Stimulated activated CD8-positive, alpha-beta memory T cell treated with anti-CD3 and anti-CD28 coated beads, Interleukin-15, amount 100 ng/mL, for 24 hours (primary cell): ENCODE measurements around the gene MIGA2.
"Not testable (repeated sequence)": the region's sequence is repeated elsewhere in the genome, so short reads cannot be mapped to it uniquely, and the experiment has no call there.

Experiments used
- DNase-seq: peaks from one replicate; pipeline ENCODE4 v3.0.0-alpha.2; 2020; ENCODE audit warnings: low read depth

MIGA2 gene

DNA sequence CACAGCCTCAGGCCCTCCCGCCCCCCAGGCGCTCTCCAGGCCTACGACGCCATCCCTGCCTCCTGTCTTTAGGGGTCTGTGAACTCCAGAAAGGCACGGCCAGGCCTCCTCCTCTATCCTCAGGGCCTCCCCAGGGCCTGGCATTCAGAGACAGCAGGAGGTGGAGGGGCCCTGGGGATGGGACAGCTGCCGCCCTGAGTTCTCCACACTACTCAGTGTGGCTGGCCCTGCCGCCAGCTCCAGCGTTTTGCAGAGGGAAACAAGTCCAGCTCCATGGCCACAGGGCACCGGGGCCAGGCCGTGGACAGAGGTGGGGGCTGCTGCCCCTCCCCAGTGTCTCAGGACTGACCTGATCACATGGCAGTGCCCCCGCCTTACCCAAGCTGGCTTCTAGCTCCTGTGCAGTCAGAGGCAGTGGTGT, 24.7 kb upstream of the MIGA2 start:
- no peak for DNase-seq

DNA sequence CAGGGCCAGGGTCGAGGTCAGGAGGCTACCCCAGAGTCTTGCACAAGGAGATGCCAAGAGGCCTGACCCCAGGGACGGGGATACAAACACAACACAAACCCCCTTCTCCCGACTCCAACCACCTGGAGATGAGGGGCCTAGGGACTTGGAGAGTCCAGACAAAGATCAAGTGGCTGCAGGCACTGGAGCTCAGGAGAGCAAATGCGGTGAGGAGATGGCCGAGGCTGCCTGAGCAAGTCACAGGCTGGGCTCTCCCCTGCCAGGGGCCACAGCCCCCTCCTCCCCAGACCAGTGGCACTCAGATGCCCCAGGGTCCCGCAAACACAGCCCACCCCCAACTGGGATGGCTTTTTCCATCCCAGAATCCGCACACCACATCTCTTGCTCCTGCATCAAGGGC, 24.1 kb upstream of the MIGA2 start:
- no peak for DNase-seq

DNA sequence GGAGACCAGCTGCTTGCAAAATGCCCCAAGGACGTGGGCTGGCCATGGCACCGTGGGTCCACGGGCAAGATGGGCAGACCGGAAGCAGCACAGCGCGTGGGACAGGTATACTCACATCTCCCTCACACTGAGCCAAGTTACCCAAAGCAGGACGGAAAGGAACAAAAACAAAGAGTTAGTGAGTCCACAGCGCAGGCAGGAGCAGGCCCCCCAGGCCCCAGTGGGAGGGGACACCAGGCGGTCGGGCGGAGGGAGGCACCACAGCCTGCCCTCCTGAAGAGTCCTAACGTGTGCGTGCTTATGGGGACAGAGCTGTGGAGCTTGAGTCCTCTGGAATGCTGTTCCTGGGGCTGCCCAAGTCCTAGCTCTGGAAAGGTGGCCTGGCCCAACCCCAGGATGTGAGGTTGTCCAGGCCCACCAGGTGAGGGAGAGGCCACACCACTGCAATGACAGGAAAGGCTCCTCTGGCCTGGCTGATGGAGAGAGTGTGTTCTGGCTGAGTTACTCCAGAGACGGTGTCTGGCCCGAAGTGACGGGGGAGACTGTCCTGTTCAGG, 23.5 kb upstream of the MIGA2 start:
- no peak for DNase-seq

DNA sequence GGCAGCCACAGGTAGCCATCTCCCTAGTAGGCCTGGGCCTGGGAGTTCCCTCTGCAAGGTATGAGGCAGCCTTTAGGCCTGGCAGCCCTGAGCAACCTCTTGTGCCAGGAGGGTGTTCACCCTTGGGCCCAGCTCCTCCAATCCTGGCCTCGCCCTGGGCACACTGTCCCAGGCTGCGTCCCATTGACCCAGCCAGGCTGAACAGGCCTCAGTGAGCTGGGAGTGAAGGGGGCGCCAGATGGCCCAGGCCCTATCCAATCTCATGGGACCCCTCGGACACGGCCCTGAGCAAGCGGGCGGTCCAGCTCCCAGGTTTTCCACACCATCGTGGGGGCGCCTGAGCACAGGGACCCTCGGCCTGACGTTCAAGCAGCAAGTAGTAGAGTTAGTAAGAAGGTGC, 22.8 kb upstream of the MIGA2 start:
- DNase-seq: no peak

DNA sequence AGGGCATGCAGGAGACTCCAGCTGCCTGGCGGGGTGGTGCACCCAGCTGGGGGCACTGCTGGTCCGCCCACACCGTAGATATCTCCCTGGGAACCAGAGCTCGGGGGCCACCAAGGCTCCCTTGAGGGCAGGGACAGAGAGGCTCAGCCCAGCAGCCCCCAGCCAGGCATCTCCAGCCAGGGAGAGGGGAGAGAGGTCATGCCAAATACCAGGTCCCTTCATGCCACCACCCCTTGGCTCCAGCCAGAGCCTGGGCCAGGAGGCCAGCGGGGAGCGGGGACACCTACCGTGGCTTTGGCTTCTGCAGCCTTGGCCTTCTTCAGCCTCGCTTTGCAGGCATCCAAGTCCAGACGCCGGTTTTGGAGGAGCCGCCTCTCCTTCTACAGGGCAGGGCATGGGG, 22.3 kb upstream of the MIGA2 start:
- no peak for DNase-seq

DNA sequence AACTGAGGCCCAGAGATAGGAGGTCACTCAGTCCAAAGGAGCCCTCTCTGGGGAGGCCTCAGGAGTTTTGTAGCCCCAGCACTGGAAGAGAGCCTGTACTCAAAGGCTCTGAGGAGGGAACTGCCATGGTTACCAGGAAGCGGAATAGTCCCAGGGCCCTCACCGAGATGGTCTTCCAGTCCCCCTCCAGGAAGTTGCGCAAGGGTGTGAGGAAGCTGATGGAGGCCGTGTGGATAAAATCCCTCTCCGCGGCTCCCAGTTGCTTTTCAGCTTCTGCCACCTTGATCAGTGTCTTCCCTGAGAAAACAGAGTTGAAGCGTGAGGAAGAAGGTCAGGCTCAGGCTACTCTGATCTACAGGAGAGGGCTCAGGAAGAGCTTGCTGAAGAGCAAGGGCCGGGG, 21.8 kb upstream of the MIGA2 start:
- no peak for DNase-seq

DNA sequence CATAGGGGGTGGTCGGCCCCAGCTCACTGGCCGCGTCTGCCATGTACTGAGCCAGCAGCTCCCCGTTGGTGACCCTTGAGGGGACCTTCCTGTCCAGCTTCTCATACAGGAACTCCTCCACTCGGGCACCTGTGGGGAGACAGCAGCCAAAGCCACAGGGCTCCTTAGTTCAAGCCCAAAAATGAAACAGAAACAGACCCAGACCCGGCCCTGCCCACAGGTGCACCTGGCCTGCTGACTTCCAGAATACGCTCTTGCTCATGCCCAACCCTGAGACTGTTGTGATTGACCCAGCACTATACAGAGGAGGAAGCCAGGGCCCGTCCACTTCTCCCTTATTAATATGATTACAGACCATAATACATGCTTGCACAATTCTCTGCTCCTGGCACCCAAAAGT, 15.3 kb upstream of the MIGA2 start:
- DNase-seq: no peak

DNA sequence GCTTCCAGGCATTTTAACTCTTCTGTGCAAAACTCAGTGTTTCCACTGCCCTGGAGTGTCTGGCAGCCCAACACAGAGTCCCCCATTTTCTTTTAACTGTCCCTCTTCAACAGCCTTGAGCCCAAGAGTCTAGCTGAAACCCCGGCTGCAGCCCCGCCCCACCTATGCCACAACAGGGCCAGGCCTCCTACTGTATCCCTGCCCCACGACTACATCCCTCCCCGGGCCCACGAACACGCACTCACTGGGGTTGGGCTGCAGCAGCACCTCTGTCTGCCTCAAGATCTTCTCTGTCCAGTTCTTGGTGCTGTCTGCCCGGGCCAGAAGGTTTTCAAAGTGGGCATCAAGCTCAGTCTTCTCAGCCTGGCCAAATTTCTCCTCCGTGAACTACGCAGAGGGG, 14.4 kb upstream of the MIGA2 start:
- DNase-seq: no peak

DNA sequence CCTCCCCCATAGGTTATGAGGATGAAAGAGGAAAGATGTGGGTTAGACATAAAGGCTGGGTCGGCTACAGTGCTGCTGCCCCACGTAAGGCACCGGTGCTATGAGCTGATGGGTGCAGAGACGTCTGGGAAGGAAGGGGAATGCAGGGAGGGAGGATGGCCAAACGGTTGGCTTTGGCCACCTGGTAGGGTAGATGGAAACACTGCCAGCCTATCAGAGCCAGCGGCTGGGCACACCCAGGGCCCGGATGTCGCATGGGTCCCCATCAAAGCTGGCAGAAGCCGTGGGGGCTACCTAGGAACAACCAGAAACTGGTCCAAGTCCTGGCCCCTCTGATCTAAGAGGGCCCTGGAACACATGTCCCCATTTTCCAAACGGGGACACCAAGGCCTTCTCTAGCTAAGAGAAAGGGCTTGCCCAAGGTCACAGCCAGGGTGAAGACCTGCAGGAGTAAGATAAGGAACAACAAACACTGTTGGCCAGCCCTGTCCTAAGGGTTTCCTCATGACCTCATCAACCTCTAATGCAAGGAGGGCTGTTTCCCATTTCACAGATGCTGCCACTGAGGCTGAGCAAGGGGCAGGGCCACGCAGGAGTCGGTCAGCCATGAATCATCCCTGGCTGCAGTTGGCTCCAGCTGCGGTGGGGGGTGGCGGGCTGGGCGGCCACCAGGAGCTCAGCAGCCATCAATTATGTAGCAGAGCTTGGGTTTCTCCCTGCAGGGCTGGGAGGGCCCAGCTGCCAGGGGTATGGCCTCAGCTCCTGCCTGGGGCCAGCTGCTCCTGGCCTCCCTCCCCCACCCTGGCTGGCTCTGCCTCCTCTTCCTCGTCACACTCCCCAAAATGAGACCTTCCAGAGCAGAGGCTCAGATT, 13.2 kb upstream of the MIGA2 start:
- no peak for DNase-seq

DNA sequence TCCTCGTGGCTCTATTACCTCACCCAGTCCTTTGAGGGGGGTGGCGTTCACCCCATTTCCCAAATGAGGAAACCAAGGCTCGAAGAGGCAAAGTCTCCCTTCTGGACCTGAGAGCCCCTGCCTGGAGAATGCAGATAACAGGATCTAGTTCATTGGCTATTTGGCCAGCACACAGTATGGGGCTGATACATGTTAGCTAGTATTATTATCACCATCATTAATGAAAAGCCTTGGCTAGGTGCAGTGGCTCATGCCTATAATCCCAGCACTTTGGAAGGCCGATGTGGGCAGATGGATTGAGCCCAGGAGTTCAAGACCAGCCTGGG, 12.6 kb upstream of the MIGA2 start:
- no peak for DNase-seq

DNA sequence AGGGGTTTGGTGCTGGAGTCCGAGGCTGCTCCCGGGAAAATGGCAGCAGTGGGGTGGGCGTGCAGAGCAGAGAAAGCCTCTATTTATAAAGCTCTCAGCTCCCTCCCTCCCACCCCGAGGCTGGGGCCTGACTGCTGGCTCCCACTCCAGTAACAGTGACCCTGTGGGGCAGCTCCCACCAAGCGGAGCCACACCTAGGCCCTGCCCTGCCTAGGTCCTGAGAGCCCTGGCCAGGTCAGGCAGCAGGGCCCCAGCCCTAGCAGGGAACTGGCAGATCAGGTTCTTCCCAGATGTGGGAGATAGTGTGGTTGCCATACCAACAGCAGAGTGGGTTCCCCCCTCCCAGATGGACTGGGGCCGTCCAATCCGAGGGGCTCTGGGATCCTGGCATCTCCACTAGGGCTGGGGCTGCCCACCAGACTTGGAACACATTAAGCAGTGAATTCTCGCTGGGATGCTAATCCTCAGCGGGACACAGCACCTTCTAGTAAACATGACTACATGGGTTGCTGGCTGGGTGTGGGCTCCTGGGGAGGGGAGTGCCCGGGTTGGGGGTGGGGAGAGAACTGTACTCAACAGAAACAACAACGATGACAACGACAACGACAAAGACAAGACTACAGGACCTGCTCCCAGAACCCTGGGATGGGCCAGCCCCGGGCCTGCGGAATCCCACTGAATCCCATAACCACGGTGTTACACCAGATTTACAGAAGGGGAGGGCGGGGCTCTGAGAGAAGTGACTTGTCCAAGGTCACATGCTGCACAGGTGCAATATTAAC, 9.8 kb upstream of the MIGA2 start:
- DNase-seq: no peak

DNA sequence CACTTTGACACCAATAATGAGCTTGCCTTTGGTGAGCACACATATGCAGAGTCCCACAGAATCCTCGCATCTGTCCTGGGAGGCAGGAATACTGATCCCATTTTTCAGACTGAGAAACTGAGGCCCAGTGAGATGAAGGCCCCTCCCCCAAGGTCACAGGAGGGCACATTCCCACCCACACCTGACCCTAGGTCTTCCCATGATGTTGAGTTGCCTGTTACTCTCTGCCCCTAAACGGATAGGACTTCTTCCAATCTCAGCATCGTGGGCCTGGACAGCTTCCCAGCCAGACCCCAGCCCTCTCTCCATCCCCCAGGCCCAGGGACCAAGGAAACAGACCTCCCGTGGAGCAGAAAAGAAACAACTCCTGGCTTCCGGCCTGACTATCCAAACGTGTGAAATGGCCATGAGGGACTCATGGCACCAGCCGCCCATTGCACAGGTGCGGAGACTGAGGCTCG, 9.2 kb upstream of the MIGA2 start:
- no peak for DNase-seq

DNA sequence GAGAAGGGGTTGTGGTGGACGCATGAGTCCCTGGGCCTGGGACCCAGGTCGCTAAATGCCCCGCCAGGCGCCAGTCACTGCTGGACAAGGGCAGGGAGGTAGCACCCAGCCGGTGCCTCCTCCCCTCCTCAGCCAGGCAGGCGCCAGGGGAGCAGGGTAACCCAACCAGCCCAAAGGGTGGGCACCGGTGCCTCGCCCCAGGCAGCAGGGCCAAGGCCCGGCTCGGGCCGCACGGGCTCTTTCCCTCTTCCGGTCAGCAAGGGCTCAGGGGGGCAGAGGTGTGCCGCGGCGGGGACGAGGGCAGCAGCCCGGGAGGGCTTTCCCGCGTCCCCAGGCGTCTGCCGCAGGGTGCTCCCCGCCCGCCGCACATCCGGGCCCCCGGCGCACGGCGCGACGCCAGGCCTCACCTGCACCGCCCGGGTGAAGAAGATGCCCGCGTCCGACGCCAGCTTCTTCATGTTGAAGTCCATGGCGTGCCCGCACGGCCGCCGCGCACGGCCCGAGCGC, 8.7 kb upstream of the MIGA2 start:
- DNase-seq: peak; percentile 16

DNA sequence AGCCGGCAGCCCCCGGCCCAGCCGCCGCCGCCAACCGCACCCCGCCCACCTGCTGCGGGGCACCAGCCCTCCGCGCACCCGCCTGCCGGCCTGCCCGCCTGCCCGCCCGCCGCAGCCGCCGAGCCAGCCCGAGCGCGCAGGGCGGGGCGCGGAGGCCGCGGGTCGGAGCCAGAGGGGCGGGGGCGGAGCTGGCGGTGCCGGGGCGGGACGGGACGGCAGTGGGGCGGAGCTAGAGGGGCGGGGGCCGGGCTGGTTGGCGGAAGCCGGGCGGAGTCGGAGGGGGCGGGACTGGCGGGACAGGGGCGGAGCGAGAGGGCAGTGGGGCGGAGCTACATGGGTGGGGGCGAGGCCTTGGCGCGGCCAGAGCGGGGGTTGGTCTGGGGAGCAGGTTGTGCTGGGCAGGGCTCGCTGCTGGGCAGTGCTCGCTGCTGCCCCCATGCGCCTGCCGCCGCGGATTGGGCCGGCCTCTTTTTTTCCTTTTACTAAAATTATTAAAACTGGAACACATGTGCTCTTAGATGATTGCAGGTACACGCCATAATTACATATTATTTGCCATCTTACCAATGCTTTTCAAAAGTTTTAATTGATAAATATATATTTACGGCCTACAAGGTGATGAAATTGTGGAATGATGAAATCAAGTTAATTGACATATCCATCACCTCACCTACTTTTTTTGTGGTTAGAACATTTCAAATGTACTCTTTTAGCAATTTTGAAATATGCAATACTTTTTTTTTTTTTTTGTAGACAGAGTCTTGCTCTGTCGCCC, 8.0 kb upstream of the MIGA2 start, which contains the start of gene SH3GLB2:
Gene SH3GLB2 (minus strand): TSS at position 140 of the 775 bp plus-strand sequence. CDS start 177 bp downstream, outside the sequence.
- DNase-seq: peak; percentile 98

DNA sequence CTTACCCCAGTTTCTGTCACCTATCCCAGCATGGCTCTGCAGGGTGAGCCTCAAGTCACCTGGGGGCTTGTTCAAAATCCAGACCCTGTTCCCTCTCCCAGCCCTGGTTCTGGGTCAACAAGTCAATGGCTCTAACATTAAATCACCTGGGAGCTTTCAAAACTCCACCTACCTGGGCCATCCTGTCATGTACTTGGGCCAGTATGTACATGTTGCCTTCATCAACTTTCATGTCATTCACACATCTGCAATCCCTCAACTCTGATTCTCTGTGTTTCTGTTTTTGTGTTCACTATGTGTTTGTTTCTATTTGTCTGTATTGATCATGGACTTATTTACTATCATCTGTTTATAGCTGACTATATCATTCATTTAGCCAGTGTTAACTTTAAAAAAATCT, 6.2 kb upstream of the MIGA2 start:
- DNase-seq: no peak

DNA sequence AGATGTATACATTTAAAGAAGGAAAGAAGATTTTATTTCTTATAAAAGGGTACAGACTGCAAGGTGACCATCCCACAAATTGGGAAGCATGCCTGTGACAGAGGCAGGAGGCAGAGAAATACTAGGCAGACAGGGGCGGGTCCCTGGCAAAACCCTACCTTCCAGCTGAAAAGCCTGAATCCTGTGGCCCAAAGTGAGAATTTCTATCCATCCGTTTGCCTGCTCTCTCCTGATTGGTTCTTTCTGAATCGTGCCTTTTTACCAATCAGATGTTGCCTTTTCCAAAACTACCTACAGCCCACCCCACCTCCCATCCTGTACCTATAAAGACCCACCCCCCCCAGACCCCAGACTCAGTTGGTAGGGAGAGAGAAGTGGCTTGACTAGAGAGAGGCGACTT, 4.9 kb upstream of the MIGA2 start:
- DNase-seq: no peak

DNA sequence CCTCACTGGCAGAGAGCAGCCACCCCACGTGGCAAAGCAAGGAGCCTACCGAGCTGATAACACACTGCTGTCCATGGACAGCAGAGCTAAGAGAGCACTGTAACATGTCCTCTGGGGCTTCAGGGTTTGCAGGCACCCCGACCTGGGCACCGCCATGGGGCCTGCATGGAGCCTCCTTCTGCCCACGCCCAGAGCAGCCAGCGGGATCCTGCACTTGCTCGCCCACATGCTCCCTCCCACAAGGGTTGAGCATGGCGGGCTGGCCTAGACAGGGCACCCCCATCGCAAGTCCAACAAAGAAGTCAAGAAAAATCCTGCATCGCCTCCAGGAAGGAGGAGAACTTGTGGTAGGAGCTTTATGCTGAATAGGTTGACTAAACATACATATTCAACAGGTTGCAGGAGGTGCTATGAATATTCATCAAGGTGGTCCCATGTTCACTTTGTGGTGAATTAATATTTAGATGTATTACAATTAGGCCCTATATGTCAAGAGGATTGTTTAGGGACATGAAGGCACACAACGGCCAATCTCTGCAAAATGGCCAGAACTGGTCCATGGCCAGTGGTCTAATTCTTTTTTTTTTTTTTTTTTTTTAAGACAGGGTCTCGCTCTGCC, 3.8 kb upstream of the MIGA2 start:
- no peak for DNase-seq

DNA sequence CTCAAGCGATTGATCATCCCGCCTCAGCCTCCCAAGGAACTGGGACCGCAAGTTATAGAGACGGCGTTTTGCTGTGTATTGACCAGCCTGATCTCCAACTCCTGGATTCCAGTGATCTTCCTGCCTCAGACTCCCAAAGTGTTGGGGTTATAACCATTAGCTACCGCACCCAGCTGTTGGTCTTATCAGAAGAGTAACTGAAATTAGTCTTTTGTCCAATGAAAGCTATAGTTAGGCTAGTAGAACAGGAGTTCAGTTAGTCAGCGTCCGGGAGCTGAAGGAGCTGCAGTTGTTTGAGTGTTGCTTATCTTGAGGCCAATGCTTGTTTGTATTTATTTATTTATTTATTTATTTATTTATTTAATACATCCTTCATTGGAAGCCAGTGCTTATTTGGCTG, 3.2 kb upstream of the MIGA2 start:
- no peak for DNase-seq

DNA sequence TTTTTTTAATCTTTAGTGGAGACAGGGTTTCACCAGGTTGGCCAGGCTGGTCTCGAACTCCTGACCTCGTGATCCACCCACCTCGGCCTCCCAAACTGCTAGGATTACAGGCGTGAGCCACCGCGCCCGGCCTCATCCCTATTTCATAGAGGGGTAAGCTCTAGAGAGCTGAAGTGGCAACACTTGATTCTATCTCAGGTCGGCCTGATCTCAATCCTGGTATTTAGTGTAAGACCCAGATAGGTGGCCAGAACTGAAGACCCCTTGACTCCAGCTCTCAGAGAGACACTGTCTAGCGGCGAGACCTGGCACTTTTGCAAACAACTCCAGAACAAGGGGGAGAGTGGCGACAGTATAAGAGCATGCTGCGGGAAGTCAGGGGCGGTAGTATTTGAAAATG, 588 bp upstream of the MIGA2 start:
- DNase-seq: not testable (repeated sequence)

DNA sequence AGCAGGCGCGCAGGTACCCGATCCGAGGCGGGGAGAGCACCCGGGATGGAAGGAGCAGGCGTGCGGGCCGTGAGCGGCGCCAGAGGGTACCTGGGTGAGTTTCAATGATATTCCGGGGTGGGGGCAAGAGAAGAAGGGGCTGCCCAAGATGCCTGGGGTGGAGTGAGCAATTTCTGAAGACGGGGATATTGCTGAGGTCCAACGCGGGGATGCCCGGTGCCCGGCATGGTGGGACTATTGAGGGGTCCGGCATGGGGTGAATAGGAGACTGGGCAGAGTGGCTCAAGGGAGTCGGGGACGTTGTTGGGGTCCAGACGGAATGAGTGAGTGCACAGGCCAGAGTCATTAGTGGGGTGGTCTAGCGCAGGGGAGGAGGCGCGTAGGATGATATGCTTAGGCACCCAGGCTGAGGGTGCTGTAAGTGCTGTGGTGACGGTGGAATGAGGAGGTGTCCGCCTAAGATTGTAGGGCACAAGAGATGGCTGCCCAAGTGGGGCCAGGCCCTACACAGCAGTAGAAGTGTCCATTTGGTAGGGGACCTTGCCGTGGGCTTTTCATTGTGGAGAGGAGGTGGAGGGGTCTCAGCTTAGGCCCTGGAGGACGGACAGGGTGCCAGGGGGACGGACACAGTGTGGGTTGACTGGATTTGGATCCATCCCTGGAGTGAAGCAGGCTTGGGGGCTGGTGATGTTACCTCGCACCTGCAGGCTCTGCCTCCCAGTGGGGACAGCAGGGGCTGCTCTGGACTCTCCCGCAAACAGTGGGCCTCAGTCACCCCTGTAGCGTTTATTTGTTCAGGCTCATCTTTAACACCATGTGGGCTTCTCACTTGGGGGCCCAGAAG, 719 bp downstream of the MIGA2 start:
- DNase-seq: no peak

DNA sequence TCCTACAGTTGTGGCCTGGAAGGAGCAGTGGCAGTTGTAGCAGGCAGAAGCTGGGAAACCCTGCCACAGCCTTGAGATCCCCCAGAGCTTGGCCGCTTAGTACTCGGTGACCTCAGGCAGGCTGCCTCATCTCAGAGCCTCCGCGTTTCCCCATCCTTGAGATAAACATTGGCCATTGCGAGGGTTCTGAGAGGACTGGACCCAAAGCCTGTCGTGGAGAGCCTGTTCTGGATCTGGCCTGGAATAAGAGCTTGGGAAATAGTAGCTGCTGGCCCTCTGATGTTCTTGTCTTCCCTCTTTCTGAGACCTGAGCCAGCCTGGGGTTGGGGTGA, 1.3 kb downstream of the MIGA2 start:
- DNase-seq: no peak
